ENCODE results near the gene STK40. TPM values are rescaled to one million over a fixed set of nuclear protein-coding genes. Genes with fewer than 3 reads are reported as not detected.
A peak's percentile ranks its signal among the peaks of the same experiment; 100 is the strongest.

STK40 gene
- polyA plus RNA-seq, 1 donor from 2014 or later, result 88.5 TPM

GRCh38 chr1:36406440-36406839, 20.7 kb upstream of the STK40 start:
- peaks cover 8% of the 10 kb centered on the region for H3K36me3 Mint-ChIP-seq
- H3K27me3 Mint-ChIP-seq, result no peaks in the 10 kb centered on the region
- peak overlapping the region in 1 of 3 donors; percentile 71 for H3K27ac Mint-ChIP-seq
- peaks cover 5 to 8% (median 7%) of the 10 kb centered on the region in 3 donors for H3K4me1 Mint-ChIP-seq
- H3K4me3 Mint-ChIP-seq, result no peak overlapping the region
- H3K9me3 Mint-ChIP-seq, result peaks cover 0 to 1% (median 0%) of the 10 kb centered on the region in 3 donors

- Mint-ChIP-seq H3K27me3 (no peaks in the 10 kb centered on the region), H3K9me3 (no peaks in the 10 kb centered on the region), H3K27ac (peak overlapping the region in 2 of 3 donors; percentile 28 to 83), H3K4me3 (peak overlapping the region in 1 of 4 donors; percentile 77), H3K36me3 (peaks cover 6% of the 10 kb centered on the region), H3K4me1 (peaks cover 17 to 23% (median 19%) of the 10 kb centered on the region in 3 donors)
Observed at GRCh38 chr1:36402504-36402890, 16.8 kb upstream of the STK40 start.

DNA sequence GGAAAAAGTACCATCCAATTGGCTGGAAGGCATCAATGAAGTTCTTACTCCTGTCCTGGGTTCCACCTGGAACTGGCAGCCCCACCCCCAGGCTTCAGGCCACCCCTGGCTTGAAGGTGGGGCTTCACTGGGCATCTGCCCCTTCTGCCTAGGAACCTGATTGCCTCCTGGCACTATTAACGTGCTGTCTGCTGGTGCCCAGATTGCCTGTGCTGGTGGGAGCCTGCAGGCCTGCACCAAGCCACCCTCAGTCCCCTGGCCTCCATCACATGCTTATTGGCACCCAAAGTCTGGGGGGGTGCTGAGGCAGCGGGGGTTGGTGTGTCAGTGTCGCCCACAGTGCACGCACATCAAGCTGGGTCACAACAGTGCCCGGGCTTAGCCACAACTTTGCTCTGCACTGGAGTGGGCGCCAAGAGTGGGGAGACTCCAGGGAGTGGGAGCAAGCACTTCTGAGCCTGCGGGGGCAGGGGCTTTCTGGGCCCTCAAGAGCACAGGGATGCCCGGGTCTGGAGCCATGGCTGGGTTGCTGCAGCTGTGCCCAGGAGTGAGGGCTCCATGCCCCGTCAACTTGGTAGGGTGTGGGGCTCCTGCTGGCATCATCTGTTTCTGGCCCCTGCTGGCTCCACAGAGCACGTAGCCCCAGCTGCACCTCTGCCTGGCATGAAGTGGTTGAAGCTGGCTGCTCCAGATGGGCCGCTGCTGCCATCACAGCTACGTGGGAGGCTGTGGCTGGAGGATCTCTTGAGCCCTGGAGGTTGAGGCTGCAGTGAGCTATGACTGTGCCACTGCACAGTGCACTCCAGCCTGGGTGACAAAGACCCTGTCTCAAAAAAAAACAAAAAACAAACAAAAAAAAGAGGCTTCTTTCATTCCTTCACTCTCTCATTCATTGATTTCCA, 16.1 kb upstream of the STK40 start:
- Mint-ChIP-seq H3K36me3 (peaks cover 4% of the 10 kb centered on the region), H3K4me1 (peaks cover 19 to 24% (median 23%) of the 10 kb centered on the region in 3 donors), H3K27me3 (no peaks in the 10 kb centered on the region), H3K4me3 (peak overlapping the region; percentile 75 to 95 (median 90)), H3K9me3 (no peaks in the 10 kb centered on the region), H3K27ac (peak overlapping the region; percentile 87 to 94 (median 89))

DNA sequence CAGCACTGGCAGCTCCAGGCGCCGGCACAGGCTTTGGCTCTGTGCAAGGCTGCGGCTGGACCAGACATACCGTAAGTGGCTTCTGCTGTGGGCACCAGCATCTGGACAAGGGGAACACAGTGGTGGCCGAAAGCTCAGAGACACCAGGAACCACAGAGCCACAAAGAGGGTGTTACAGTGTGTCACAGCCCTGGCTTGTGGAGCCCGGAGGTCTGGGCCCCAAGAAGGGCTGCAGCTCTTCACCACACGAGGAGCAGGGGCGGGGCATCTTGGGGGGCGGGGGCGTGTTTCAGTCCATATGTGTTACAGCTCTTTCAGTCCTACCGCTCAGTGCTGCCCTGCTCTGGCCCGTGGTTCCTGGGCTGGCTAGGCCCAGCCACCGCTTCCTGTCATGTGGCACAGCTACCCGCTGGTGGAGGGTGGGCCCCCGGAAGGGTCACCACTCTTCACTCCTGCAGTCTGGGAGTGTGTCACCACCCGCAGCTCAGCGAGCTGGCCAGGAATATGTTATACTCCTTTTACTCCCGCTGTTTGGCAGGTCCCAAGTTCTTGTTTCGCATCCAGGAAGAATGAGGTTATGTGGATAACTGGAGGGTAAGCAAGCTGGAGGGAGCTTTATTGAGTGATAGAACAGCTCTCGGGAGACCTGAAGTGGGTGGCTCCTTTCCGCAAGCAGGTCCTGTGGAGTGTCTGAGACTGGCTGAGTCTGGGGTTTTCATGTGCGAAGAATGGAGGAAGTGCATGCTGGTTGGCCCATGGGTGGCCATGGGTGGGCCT, 15.3 kb upstream of the STK40 start:
- H3K4me3 Mint-ChIP-seq, result peak overlapping the region; percentile 75 to 95 (median 90)
- H3K36me3 Mint-ChIP-seq, result peaks cover 4% of the 10 kb centered on the region
- no peaks in the 10 kb centered on the region for H3K27me3 Mint-ChIP-seq
- H3K4me1 Mint-ChIP-seq, result peaks cover 26 to 29% (median 28%) of the 10 kb centered on the region in 3 donors
- H3K27ac Mint-ChIP-seq, result peak overlapping the region; percentile 87 to 94 (median 89)
- H3K9me3 Mint-ChIP-seq, result no peaks in the 10 kb centered on the region

DNA sequence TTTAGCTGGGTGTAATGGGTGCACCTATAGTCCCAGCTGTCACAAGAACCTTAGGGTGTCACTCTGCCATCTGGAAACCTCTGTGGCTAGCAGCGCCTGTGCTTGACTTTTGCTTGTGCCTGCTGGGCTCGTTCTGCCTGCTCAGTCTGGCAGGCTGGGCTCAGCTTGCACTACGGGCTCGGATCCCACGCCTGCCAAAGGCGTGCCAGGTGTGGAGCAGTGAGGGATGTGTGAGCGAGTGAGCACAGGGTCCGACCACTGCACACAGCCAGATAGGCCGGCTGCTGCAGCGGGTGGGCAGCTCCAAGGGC, 14.7 kb upstream of the STK40 start:
- Mint-ChIP-seq H3K27me3 (no peaks in the 10 kb centered on the region), H3K4me1 (peaks cover 26 to 29% (median 28%) of the 10 kb centered on the region in 3 donors), H3K9me3 (no peaks in the 10 kb centered on the region)

GRCh38 chr1:36398370-36398977, 12.8 kb upstream of the STK40 start:
- H3K9me3 Mint-ChIP-seq, result no peaks in the 10 kb centered on the region
- H3K27ac Mint-ChIP-seq, result peak overlapping the region; percentile 96 to 100 (median 96)
- H3K27me3 Mint-ChIP-seq, result no peaks in the 10 kb centered on the region
- H3K4me1 Mint-ChIP-seq, result peaks cover 28 to 33% (median 32%) of the 10 kb centered on the region in 3 donors
- H3K4me3 Mint-ChIP-seq, result peak overlapping the region in 3 of 4 donors; percentile 95 to 99 (median 97)
- no peaks in the 10 kb centered on the region for H3K36me3 Mint-ChIP-seq

More for the DNA sequence above, 14.7 kb upstream of the STK40 start:
- peak overlapping the region in 3 of 4 donors; percentile 75 to 95 (median 79) for H3K4me3 Mint-ChIP-seq
- peak overlapping the region in 2 of 3 donors; percentile 89 to 94 for H3K27ac Mint-ChIP-seq
- peaks cover 3% of the 10 kb centered on the region for H3K36me3 Mint-ChIP-seq

GRCh38 chr1:36397378-36398230, 11.9 kb upstream of the STK40 start, which contains the start of gene LSM10:
Gene LSM10 (minus strand): TSS chr1:36397908. CDS start chr1:36394129, 3,779 bp downstream.
- peaks cover 32 to 41% (median 33%) of the 10 kb centered on the region in 3 donors for H3K4me1 Mint-ChIP-seq
- peak within 1 kb of the TSS; percentile 95 to 100 (median 98) for H3K4me3 Mint-ChIP-seq
- H3K9me3 Mint-ChIP-seq, result no peaks in the 10 kb centered on the region
- H3K36me3 Mint-ChIP-seq, result peaks cover 2% of the 10 kb centered on the region
- no peaks in the 10 kb centered on the region for H3K27me3 Mint-ChIP-seq
- peak within 1 kb of the TSS; percentile 96 to 100 (median 96) for H3K27ac Mint-ChIP-seq

GRCh38 chr1:36397083-36397377, 11.3 kb upstream of the STK40 start:
- peak overlapping the region; percentile 55 to 96 (median 96) for H3K27ac Mint-ChIP-seq
- H3K9me3 Mint-ChIP-seq, result no peaks in the 10 kb centered on the region
- peak overlapping the region; percentile 95 to 100 (median 98) for H3K4me3 Mint-ChIP-seq
- peaks cover 2% of the 10 kb centered on the region for H3K36me3 Mint-ChIP-seq
- no peaks in the 10 kb centered on the region for H3K27me3 Mint-ChIP-seq
- H3K4me1 Mint-ChIP-seq, result peaks cover 32 to 40% (median 32%) of the 10 kb centered on the region in 3 donors

DNA sequence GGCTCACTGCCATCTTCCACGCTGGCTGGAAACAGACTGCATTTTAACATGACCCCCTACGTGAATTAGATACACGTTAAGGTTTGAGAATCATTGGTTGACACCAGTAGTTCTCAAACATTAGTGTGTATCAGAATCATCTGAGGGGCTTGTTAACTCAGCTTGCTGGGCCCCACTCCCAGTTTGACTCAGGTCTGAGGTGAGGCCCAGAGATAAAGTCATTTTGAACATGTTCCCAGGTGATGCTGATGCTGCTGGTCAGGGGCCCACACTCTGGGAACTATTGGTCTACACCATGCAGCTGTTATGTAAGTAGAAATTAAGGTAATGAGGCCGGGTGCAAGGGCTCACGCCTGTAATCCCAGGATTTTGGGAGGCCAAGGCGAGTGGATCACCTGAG, 10.6 kb upstream of the STK40 start:
- Mint-ChIP-seq H3K27ac (peak overlapping the region; percentile 55 to 96 (median 84)), H3K27me3 (no peaks in the 10 kb centered on the region), H3K9me3 (no peaks in the 10 kb centered on the region), H3K4me3 (peak overlapping the region; percentile 95 to 100 (median 98)), H3K36me3 (peaks cover 3% of the 10 kb centered on the region), H3K4me1 (peaks cover 36 to 47% (median 38%) of the 10 kb centered on the region in 3 donors)

DNA sequence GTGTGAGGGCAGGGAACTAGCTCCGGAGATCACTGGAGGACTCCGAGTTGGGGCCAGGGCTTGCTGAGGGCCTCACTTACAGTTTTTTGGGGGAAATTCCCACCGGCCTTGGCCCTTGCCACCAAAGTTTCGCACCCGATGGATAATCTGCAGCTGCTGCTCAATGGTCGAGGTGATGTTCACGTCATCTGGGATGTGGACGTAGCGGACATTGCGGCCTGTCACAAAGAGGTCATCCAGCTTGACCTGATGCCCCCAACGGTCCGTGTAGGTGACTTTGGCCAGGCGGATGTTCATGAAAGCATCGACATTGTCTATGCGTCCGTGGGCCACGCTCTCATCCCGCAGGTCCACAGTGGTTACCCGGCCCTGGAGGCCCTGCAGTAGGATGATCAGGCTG, 8.0 kb upstream of the STK40 start:
- no peak overlapping the region for H3K27ac Mint-ChIP-seq
- no peaks in the 10 kb centered on the region for H3K9me3 Mint-ChIP-seq
- peaks cover 8% of the 10 kb centered on the region for H3K36me3 Mint-ChIP-seq
- peak overlapping the region in 2 of 4 donors; percentile 37 to 89 for H3K4me3 Mint-ChIP-seq
- peaks cover 49 to 63% (median 52%) of the 10 kb centered on the region in 3 donors for H3K4me1 Mint-ChIP-seq
- no peaks in the 10 kb centered on the region for H3K27me3 Mint-ChIP-seq

GRCh38 chr1:36392836-36393235, 7.1 kb upstream of the STK40 start:
- H3K27me3 Mint-ChIP-seq, result no peaks in the 10 kb centered on the region
- peak overlapping the region; percentile 53 to 89 (median 80) for H3K27ac Mint-ChIP-seq
- peak overlapping the region in 2 of 4 donors; percentile 73 to 89 for H3K4me3 Mint-ChIP-seq
- H3K4me1 Mint-ChIP-seq, result peaks cover 49 to 61% (median 49%) of the 10 kb centered on the region in 3 donors
- peaks cover 8% of the 10 kb centered on the region for H3K36me3 Mint-ChIP-seq
- no peaks in the 10 kb centered on the region for H3K9me3 Mint-ChIP-seq

GRCh38 chr1:36391271-36391670, 5.5 kb upstream of the STK40 start:
- H3K4me3 Mint-ChIP-seq, result peak overlapping the region in 3 of 4 donors; percentile 86 to 91 (median 89)
- peak overlapping the region; percentile 93 to 97 (median 95) for H3K27ac Mint-ChIP-seq
- peaks cover 46 to 65% (median 50%) of the 10 kb centered on the region in 3 donors for H3K4me1 Mint-ChIP-seq
- H3K36me3 Mint-ChIP-seq, result peaks cover 8% of the 10 kb centered on the region
- H3K9me3 Mint-ChIP-seq, result no peaks in the 10 kb centered on the region
- no peaks in the 10 kb centered on the region for H3K27me3 Mint-ChIP-seq

DNA sequence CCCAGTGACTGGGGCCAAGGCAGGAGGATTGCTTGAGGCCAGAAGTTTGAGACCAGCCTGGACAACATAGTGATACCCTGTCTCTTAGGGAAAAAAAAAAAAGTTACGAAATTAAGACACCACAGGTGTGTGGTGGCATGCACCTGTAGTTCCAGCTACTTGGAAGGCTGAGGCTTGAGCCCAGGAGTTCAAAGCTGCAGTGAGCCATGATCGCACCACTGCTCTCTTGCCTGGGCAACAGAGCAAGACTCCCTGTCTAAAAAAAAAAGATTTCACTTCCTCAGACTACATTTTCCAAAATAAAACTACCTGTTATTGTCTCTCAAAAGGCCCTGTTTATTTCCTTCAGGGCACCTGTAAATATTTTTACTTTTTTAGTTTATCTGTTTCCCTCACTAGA, 4.7 kb upstream of the STK40 start:
- Mint-ChIP-seq H3K9me3 (no peaks in the 10 kb centered on the region), H3K4me1 (peaks cover 44 to 64% (median 50%) of the 10 kb centered on the region in 3 donors), H3K36me3 (peaks cover 8% of the 10 kb centered on the region), H3K27ac (peak overlapping the region; percentile 93 to 97 (median 95)), H3K27me3 (no peaks in the 10 kb centered on the region), H3K4me3 (peak overlapping the region; percentile 30 to 91 (median 88))

- Mint-ChIP-seq H3K4me1 (peaks cover 43 to 64% (median 50%) of the 10 kb centered on the region in 3 donors), H3K27me3 (no peaks in the 10 kb centered on the region), H3K9me3 (no peaks in the 10 kb centered on the region), H3K27ac (peak overlapping the region; percentile 93 to 97 (median 95)), H3K4me3 (peak overlapping the region; percentile 30 to 91 (median 88)), H3K36me3 (peaks cover 8% of the 10 kb centered on the region)
Observed at GRCh38 chr1:36389999-36390398, 4.3 kb upstream of the STK40 start.

Measured in IgD-negative memory B cell (primary cell).